Activated CD4-positive, CD25-positive, alpha-beta regulatory T cell treated with anti-CD3 and anti-CD28 coated beads, Interleukin-2, amount 50 U/mL, for 16 hours (primary cell): Measurements from ENCODE around the gene PTBP2.

Experiments used
- DNase-seq: peaks from one replicate; pipeline ENCODE4 v3.0.0-alpha.2; 2020; ENCODE audit warnings: low read depth, low spot score

Gene PTBP2

GRCh38 chr1:96820671-96821070 lies 99.1 kb downstream of the PTBP2 start:
- no peak for DNase-seq

GRCh38 chr1:96825231-96825630 lies 103.6 kb downstream of the PTBP2 start:
- no peak for DNase-seq

DNA sequence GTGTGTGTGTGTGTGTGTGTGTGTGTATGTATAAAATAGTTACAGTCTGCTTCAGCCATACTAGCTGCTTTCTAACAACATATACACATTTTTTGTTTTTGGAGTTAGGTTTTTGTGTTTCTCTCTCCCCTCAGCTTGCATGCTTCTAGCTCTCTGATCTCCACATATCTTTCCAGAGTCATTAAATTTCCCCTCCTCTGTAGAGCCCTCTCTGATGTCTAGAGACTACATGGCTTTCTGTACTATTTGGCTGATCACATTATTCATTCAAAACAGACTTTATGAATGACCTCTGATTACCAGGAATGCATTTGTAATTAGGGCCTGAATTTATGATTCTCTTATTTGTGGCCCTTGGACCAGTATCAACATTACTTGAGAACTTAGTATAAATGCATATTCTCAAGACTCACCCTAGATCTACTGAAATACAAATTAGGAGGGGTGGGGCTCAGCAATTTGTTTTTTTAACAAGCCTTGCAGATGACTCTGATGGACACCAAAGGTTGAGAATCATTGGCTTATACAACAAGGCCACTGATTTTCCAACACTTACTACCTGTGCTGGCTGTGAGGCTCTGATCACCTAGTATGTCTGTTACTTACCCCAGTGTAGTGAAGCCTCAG lies 104.5 kb downstream of the PTBP2 start:
- no peak for DNase-seq

GRCh38 chr1:96833376-96833775 lies 111.8 kb downstream of the PTBP2 start:
- DNase-seq: no peak

DNA sequence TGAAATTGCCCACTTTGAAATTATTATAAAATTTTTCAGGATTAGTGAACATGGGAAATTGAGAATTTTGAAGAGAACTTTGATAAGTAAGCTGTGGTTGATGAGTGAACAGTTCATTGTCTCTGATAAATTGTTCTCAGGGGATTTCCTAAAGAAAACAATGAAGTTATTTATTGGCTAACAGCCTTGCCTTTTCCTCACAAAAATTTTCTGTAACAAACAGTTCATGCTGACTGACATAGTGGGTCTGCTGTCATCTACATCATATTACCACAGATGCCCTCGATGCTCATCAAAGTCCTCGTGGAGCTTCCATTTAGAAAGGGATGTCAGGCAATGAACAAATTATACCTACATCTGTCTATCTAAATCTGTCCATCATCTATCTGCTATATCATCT lies 113.4 kb downstream of the PTBP2 start:
- no peak for DNase-seq

DNA sequence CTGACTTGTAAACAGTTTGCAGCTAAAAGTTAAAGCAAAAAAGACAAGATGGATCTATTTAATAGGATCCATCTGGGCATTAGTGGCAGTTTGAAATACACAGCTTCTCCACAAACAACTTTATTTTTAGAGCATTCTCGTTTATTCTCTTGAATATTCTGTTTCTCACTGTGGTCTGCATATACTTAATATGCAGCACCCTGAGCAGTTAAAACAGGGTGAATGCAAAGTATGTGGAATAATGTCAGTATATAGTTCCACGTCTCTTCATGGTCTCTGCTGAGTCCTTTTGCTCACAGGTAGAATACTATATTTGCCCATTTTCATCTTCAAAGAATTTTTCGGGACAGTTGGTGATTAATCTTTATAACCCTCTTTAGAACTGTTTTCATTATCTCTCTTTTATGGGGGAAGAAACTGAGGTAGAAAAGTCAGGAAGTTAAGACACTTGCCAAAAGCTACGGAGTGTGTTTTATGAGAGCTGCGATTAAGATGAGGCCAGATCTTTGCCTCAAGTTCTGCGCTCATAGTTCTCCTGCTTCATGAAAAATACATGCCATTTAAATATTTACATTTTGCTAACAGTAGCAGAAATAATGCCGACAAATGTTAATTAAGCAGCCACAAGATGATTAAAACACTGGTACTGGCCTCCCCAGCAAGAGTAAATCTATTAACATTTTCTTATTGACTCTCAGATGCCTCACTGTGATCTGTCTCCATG lies 115.6 kb downstream of the PTBP2 start:
- no peak for DNase-seq

DNA sequence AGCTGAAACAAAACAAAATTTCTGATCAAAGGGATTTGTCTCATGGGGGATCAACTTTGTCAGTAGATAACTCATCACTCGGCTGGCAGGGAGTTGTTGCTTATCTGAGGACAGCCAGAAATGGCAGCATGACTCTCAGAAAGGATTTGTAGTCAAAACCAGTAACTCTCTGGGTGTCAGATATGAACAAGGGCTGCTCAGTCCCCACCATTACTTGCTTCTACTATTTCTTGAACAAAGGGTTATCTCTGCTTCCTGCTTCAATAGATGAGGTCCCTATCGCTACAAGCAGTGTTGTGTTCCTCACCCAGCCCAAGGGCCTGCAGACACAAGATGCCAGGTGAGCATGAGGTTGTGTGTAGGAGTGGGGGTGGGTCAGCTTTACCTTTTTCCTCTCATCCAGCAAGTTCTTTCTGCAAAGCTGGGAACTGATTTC lies 116.2 kb downstream of the PTBP2 start:
- DNase-seq: no peak

- DNase-seq: no peak
Measured at GRCh38 chr1:96840396-96840795, 118.8 kb downstream of the PTBP2 start.

GRCh38 chr1:96842215-96842614 lies 120.6 kb downstream of the PTBP2 start:
- no peak for DNase-seq

DNA sequence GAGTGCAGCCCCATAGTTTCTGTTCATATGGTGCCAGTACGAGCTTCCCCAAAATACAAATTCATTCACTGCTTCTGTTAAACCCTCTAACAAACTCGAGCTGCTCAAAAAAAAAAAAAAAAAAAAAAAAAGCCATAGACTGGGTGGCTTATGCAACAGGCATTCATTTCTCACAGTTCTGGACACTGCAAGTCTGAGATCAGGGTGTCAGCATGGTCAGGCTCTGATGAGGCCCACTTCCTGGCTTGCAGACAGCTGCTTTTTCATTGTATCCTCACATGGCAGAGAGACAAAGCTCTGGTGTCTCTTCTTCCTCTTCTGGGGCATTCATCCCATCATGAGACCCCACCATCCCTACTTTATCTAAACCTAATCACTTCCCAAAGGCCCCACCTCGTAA lies 121.6 kb downstream of the PTBP2 start:
- no peak for DNase-seq

- no peak for DNase-seq
Measured at GRCh38 chr1:96843601-96844000, 122.0 kb downstream of the PTBP2 start.

DNA sequence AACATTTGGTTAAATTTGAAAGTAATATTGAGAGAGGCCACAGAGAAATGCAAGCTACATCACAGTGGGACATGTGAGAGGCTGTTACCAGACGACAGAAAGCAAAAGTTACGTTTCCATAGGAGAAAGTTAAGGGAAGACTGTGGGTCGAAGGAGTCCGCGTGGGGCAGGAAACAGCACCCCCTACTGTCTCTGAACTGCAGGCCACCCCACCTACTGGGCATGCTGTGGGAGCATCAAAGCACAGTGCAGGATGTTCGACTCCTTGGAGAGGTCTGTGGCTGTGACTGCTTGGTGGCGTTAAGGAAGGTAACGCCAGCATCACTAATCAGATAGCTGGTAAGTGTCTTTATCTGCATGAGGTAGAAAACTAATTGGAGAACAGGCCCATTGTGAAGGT lies 123.9 kb downstream of the PTBP2 start:
- DNase-seq: no peak

DNA sequence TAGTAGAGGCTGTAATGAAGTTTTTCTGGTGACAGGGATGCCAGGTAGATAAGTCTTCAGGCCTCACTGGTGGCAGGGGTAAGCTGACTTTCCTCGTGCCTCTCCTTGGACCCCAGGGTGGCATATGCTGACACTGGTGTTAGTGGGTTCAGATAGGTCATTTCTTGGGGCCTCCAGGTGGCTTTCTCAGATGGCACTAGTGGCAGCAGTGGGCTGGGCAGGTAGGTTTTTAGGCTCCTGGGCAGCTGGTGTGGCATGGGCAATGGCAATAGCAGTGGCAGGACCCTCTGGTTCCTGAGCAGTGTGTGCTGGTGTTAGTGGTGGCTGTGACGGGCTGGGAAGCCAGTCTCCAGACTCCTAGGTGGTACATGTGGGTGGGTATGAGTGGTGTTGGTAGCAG lies 140.3 kb downstream of the PTBP2 start:
- DNase-seq: no peak

DNA sequence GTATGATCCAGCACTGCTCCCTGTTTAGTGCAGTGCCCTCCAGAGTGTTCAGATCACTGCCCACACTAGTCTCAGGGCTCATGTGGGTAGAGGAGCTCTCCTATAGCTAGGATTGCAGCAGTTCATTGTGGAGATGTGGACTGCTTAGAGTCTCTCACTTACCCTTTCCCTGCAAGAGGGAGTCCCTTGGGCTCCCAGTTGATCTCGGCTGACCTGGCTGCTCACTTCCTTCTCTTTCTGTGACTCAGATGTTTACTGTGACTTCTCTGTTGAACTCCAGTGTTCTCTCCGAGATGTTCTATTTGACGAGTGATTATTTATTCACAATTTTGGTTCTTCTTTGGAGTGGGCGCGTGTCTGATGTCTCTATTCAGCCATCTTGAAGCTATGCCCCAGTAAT lies 141.9 kb downstream of the PTBP2 start:
- no peak for DNase-seq
